ENCODE results near the gene MAT1A. TPM values are rescaled to one million over a fixed set of nuclear protein-coding genes. Genes with fewer than 3 reads are reported as not detected.
"Not testable (repeated sequence)": the region's sequence is repeated elsewhere in the genome, so short reads cannot be mapped to it uniquely, and the experiment has no call there.

MAT1A gene
- total RNA-seq, 2 donors from 2014 or later, result 3.9 TPM; not detected in 1

DNA sequence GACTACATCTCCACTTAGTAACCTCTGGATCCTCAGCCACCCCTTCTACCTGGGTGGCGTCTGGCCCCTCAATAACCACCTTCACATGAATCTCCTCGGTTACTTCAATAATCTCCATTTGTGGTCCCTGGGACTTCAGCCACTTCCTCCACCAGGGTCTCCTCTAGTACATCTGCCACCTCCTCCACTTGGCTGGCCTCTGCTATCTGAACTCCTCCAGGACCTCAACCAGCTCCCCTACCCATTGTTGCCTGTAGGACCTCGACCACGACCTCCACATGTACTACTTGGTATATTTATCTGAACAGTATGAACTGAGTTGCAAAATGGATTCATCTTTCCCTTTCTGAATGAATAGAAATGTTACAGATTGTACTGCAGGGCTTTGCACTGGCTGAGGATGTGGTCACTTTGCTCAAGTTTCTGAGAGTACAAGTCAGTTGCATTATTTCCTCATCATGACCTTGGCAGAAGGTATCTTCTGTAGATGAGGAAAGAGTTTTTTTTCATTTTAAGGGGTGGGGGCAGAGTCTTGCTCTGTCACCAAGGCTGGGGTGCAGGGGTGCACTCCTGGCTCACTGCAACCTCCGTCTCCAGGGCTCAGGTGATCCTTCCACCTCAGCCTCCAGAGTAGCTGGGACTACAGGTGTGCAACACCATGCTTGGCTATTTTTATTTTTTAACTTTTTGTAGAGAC, 36.0 kb downstream of the MAT1A start:
- no peaks in the 10 kb centered on the region for H3K27me3 ChIP-seq (replicated peaks; ENCODE audit: insufficient read depth)
- intact Hi-C loops (cut with DNase I), result no loop called here
- no peak for TF ChIP-seq CTCF (IDR thresholded peaks at IDR 0.05)
- no peaks in the 10 kb centered on the region for H3K9me3 ChIP-seq
- no peaks in the 10 kb centered on the region for H3K36me3 ChIP-seq
- 92% methylated on average over 5 of the region's 5 CpGs for WGBS
- H3K4me3 ChIP-seq, result no peak overlapping the region
- DNase-seq (ENCODE audit: low spot score), result no peak
- H3K4me1 ChIP-seq (replicated peaks), result no peaks in the 10 kb centered on the region
- no peak overlapping the region for H3K27ac ChIP-seq

DNA sequence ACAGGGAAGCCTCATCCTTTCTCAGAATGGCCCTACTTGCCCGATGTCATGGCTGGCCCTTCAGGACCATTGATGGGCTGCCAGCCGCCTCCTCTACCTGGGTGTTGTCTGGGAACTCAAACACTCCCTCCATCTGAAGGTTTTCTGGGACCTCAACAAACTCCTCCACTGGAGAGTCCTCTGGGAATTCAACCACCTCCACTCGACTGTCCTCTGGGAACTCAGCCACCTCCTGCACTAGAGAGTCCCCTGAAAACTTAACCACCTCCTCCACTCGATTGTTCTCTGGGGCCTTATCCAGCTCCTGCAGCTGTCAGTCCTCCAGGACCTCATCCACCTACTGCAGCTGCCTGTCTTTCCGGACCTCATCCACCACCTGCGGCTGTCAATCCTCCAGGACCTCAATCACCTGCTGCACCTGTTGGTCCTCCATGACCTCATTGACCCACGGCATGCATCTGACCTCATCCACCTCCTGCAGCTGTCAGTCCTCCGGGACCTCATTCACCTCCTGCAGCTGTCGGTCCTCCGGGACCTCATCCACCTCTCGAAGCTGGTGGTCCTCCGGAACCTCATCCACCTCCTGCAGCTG, 37.1 kb downstream of the MAT1A start:
- DNase-seq (ENCODE audit: low spot score), result no peak
- H3K27ac ChIP-seq, result no peak overlapping the region
- WGBS, result 88% methylated on average over 12 of the region's 12 CpGs
- H3K4me3 ChIP-seq, result no peak overlapping the region
- no peak for TF ChIP-seq POLR2AphosphoS5 (IDR thresholded peaks at IDR 0.05)
- no peak for TF ChIP-seq POLR2A (IDR thresholded peaks at IDR 0.05)
- no peak for TF ChIP-seq CTCF (IDR thresholded peaks at IDR 0.05)
- no peaks in the 10 kb centered on the region for H3K27me3 ChIP-seq (replicated peaks; ENCODE audit: insufficient read depth)
- H3K4me1 ChIP-seq (replicated peaks), result no peaks in the 10 kb centered on the region
- intact Hi-C loops (cut with DNase I), result no loop called here
- no peaks in the 10 kb centered on the region for H3K36me3 ChIP-seq
- H3K9me3 ChIP-seq, result no peaks in the 10 kb centered on the region

- H3K27ac ChIP-seq; DNase-seq (ENCODE audit: low spot score); H3K9me3 ChIP-seq; H3K36me3 ChIP-seq; H3K4me3 ChIP-seq; H3K27me3 ChIP-seq (replicated peaks; ENCODE audit: insufficient read depth); H3K4me1 ChIP-seq (replicated peaks); intact Hi-C loops (cut with DNase I): not testable (repeated sequence)
- 60% methylated on average over 4 of the region's 4 CpGs for WGBS
Measured at GRCh38 chr10:80251703-80252280, 37.7 kb downstream of the MAT1A start.

DNA sequence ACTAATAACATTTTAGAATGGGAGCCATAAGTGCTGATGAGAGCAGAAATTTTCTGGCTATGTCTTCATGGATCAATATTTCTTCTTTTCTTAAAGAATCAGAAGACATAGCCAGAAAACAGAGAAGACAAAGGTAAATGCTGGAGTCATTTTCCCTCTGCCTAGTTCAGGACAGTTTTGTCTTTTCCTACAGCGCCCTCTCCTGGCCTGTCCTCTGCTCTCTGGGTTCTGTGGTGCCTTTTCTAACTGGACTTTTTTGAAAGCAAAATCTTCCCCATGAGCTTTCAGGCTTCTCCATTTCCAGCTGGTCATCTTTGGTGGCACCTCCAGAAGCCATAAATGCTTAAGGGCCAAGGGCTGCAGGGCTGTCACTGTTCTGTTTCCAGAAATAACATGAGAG, 39.1 kb downstream of the MAT1A start:
- H3K4me3 ChIP-seq; intact Hi-C loops (cut with DNase I); H3K36me3 ChIP-seq; H3K4me1 ChIP-seq (replicated peaks); H3K27me3 ChIP-seq (replicated peaks; ENCODE audit: insufficient read depth); H3K27ac ChIP-seq; H3K9me3 ChIP-seq; DNase-seq (ENCODE audit: low spot score): not testable (repeated sequence)
- WGBS, result no CpG with 5 or more reads among the region's 1 CpG

DNA sequence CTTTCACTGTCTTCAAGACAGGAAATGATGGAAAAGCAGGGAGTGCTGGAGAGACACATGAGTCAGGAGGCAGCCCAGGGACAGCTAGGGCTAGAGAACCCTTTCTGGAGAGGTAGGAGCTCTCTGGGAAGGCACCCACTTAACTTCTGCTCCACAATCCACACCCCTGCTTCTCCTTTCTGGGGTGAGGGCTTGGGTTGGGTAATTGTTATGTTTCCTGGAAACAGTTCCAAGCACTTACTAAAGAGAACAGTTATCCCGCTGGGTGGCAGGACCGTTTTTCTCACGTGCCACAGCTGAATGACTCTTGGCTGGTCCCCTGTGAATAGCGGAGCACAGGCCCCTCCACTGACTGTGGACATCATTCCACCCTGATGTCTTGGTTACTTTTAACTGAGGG, 39.6 kb downstream of the MAT1A start:
- DNase-seq (ENCODE audit: low spot score); intact Hi-C loops (cut with DNase I); H3K4me1 ChIP-seq (replicated peaks); H3K27me3 ChIP-seq (replicated peaks; ENCODE audit: insufficient read depth); H3K9me3 ChIP-seq; H3K4me3 ChIP-seq; H3K36me3 ChIP-seq; H3K27ac ChIP-seq: not testable (repeated sequence)
- WGBS, result 32% methylated on average over 3 of the region's 4 CpGs

DNA sequence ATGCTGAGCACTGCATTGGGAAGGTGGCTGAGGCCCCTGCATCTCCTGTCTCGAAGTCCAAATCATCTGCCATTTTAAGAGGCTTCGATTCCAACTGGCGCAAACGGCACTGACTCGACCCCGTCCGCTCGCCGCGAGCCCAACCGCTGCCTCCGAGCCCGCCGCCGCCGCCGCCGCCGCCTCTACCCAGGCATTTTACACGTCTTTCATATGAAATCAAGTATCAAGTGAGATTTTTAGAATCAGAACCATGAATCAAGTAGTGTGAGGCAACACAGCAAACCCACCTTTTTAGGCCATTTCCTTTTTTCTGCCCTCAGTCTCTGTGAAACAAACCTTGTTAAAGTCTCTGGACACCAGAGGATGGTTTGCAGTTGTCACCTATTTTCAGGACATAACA, 41.8 kb downstream of the MAT1A start:
- H3K9me3 ChIP-seq; H3K36me3 ChIP-seq; H3K27ac ChIP-seq; intact Hi-C loops (cut with DNase I); H3K27me3 ChIP-seq (replicated peaks; ENCODE audit: insufficient read depth); H3K4me3 ChIP-seq; DNase-seq (ENCODE audit: low spot score); H3K4me1 ChIP-seq (replicated peaks): not testable (repeated sequence)
- WGBS, result 95% methylated on average over 19 of the region's 20 CpGs

- WGBS, result 66% methylated on average over 3 of the region's 3 CpGs
- H3K36me3 ChIP-seq; H3K9me3 ChIP-seq; H3K27me3 ChIP-seq (replicated peaks; ENCODE audit: insufficient read depth); H3K4me1 ChIP-seq (replicated peaks); H3K27ac ChIP-seq; H3K4me3 ChIP-seq; DNase-seq (ENCODE audit: low spot score); intact Hi-C loops (cut with DNase I): not testable (repeated sequence)
Measured at GRCh38 chr10:80244371-80244770, 45.1 kb downstream of the MAT1A start.

DNA sequence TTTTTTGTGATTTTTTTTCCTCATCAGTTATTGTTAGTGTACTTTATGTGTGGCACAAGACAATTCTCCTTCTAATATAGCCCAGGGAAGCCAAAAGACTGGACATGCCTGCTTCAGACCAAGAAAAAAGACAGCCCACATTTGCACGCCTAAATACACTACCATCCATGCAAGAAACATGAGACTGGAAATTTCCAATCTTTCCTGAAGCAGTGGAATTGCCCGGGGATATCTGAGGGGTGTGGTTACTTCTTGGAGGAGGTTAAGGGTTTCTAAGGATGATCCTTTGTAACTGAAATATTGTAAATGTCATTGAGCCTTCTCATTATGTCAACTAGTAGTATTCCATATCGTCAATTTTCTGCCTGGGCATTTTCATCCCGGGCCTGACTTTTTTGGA, 47.1 kb downstream of the MAT1A start:
- DNase-seq (ENCODE audit: low spot score); H3K9me3 ChIP-seq; H3K27me3 ChIP-seq (replicated peaks; ENCODE audit: insufficient read depth); H3K36me3 ChIP-seq; H3K4me3 ChIP-seq; H3K27ac ChIP-seq; H3K4me1 ChIP-seq (replicated peaks); intact Hi-C loops (cut with DNase I): not testable (repeated sequence)
- 50% methylated on average over 1 of the region's 4 CpGs for WGBS

DNA sequence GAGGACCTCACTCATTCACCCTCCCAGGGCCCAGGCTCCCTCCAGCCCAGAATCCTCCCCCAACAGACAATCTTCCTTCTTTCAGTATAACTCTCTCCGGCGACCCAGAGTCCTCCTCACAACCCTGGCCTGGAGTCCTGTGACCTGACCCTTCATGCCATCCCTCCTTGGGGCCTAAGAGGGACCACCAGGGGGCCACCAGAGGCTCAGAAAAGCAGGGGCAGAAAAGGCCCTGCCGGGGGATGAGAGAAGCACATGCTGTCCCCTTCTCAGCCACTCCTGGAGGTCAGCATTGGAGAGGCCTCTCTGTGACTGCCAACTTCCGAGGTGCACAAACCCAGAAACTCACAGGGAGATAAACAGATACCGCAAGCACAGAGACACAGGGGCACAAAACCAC, 53.0 kb downstream of the MAT1A start:
- H3K4me1 ChIP-seq (replicated peaks); intact Hi-C loops (cut with DNase I); H3K36me3 ChIP-seq; H3K9me3 ChIP-seq; H3K4me3 ChIP-seq; H3K27me3 ChIP-seq (replicated peaks; ENCODE audit: insufficient read depth); H3K27ac ChIP-seq; DNase-seq (ENCODE audit: low spot score): not testable (repeated sequence)
- 93% methylated on average over 4 of the region's 5 CpGs for WGBS

DNA sequence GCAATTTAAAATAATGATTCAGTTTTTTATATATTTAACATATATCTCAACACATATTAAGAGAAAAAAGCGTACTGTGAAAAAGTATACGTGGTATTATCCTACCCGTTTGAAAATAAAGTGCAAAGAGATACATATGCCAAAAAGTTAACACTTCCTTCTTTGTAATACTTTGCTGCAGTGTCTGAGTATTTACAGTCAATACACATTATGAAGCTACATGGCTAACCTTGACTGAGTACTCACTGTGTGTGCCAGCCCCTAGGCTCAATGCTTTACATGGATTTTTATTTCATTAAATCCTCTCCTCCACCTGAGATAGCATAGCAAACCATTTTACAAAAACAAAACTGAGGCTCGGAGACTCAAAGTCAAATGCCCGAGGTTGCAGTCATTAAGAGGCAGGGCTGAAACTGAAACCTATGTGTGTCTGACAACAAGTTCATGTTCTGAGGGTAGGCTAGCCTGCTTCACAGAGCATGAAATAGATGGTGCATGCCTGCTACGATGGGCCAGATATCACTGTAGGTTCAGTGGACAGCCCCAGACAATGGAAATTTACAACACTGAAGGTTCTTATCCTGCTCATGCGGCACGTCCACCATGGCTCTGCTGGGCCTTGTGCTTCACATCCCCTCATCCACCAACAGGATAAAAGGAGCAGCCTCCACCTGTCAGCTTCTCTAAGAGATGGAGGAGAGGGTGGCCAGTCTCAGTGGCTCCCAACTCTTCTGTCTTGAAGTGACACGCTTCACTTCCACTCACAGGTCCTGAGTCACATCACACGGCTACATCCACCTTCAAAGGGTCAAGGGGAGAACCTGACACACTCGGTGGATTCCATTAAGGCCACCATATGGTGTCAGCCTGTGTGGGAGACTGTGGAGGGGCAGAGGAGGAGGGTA, 54.9 kb downstream of the MAT1A start:
- DNase-seq (ENCODE audit: low spot score); H3K9me3 ChIP-seq; H3K4me1 ChIP-seq (replicated peaks); intact Hi-C loops (cut with DNase I); H3K27me3 ChIP-seq (replicated peaks; ENCODE audit: insufficient read depth); H3K4me3 ChIP-seq; H3K36me3 ChIP-seq; H3K27ac ChIP-seq: not testable (repeated sequence)
- WGBS, result 77% methylated on average over 11 of the region's 11 CpGs
